Adrenal gland (tissue), 12 donors: ENCODE measurements around the gene COL15A1. TPM values are rescaled to one million over a fixed set of nuclear protein-coding genes. Genes with fewer than 3 reads are reported as not detected.

Experiments used
- DNase-seq, 7 donors: peaks; one replicate each; pipeline ENCODE4 v3.0.0-alpha.2; 2019 to 2020
- H3K27ac ChIP-seq, 5 donors: fragments of 200-600 bp; sonication (generic) in 4 of 5; 1 replicate in 3 of 5; 2 replicates in 2 of 5; pipeline versions ENCODE4 v1.5.1 to v1.8.0; 2016 to 2020; ENCODE audit warnings: mild to moderate bottlenecking in 1 of 5
- H3K27me3 ChIP-seq: fragments of 200-600 bp; 2 replicates; pipeline ENCODE4 v1.8.0; 2021
- H3K36me3 ChIP-seq, 2 donors: fragments of 200-600 bp; replicated peaks in 1 of 2; 1 replicate in 1 of 2; 2 replicates in 1 of 2; pipeline versions ENCODE4 v1.5.1 to v1.8.0; 2018 to 2022
- H3K4me1 ChIP-seq, 2 donors: fragments of 200-600 bp; replicated peaks in 1 of 2; 1 replicate in 1 of 2; 2 replicates in 1 of 2; pipeline versions ENCODE4 v1.5.1 to v1.8.0; 2018 to 2021
- H3K4me3 ChIP-seq, 4 donors: fragments of 200-600 bp; sonication (generic) in 3 of 4; one replicate each; pipeline ENCODE4 v1.5.1; 2016 to 2018
- H3K9me3 ChIP-seq, 3 donors: fragments of 200-600 bp; sonication (generic) in 1 of 3; replicated peaks in 1 of 3; 1 replicate in 2 of 3; 2 replicates in 1 of 3; pipeline versions ENCODE4 v1.5.1 to v1.8.0; 2016 to 2021
- CTCF ChIP-seq, 6 experiments: fragments of 450-650 bp in 4 of 6; fragments of 200-600 bp in 2 of 6; sonication (generic) in 1 of 6; IDR thresholded peaks; 1 replicate in 5 of 6; 2 replicates in 1 of 6; pipeline versions ENCODE4 v1.5.1 to v1.8.0; 2016 to 2021; ENCODE audit warnings: antibody characterized with exemption in 6 of 6, mild to moderate bottlenecking in 2 of 6, moderate library complexity in 1 of 6
- POLR2A ChIP-seq, 2 donors: fragments of 450-650 bp; IDR thresholded peaks; one replicate each; pipeline ENCODE4 v1.6.1; 2017; ENCODE audit warnings: antibody characterized with exemption in 2 of 2, mild to moderate bottlenecking in 2 of 2, moderate library complexity in 1 of 2
- WGBS, 4 donors: extraction: QIAGEN DNeasy Blood & Tissue Kit in 2 of 4; methylation state at CpG; one replicate each; pipeline versions ENCODE4 v1.1.5 to v1.1.7; 2013 to 2017; 5-methylcytosine and 5-hydroxymethylcytosine counted together
- intact Hi-C, 2 donors: fragments of 100-400 bp; cut with DNase I; formaldehyde crosslinking; loops; one replicate each; pipeline versions ENCODE4 v1.14.1 to v1.15.0; 2022 to 2023
- polyA plus RNA-seq, 3 donors: library from polyadenylated mRNA; stranded (reverse); fragments of 200-250 nt in 2 of 3; fragments of 350-450 nt in 1 of 3; fragmentation: Illumina TruSeq in 1 of 3; extraction: RNeasy Lipid Tissue Mini Kit (QIAGEN cat#74804) in 1 of 3; gene quantifications; one replicate each; pipeline ENCODE4 v1.2.3, GENCODE V29; 2013 to 2014
- total RNA-seq, 9 donors: library from RNA; depleted of rRNA in 4 of 9; stranded (reverse); fragments of >200 nt in 4 of 9; fragments of 120-200 nt in 1 of 9; fragmentation: NEBNext Ultra II Directional in 1 of 9; extraction: Animal tissue kit (Norgen Biotek cat#: 25700) in 1 of 9; gene quantifications; one replicate each; pipeline versions ENCODE4 v1.1.0 to v1.2.4, GENCODE V29; 2013 to 2023
- donor health status: healthy with polysubstance abuse.
- donor health status: Bipolar disorder and iron deficiency.
- donor health status: DM: yes; HTN: yes; CAD: no.
- donor health status: DM: no; HTN: no; CAD: no.
- donor health status: DM: no; HTN: no; CAD: no.
- donor health status: DM: yes; HTN: yes; CAD: no.

The COL15A1 gene
- total and polyA plus RNA-seq, 12 donors, result 34.8 to 320 (median 101) TPM

GRCh38 chr9:98921732-98922131, 22.0 kb upstream of the COL15A1 start:
- intact Hi-C loops, result no loop called here
- H3K27ac ChIP-seq, result no peak overlapping the region
- WGBS, 4 donors, result 50 to 67% (median 64%) methylated on average over 1 of the region's 1 CpG; no CpG with 5 or more reads in 1 of the 4 donors
- H3K9me3 ChIP-seq, result no peaks in the 10 kb centered on the region
- H3K4me3 ChIP-seq, result no peak overlapping the region
- DNase-seq, result peak in 2 of 7 donors; percentile 4 to 29
- H3K27me3 ChIP-seq, result no peaks in the 10 kb centered on the region
- no peaks in the 10 kb centered on the region for H3K36me3 ChIP-seq
- TF ChIP-seq CTCF (IDR thresholded peaks at IDR 0.05), result no peak
- TF ChIP-seq POLR2A (IDR thresholded peaks at IDR 0.05), result no peak
- peaks cover 17 to 42% of the 10 kb centered on the region in 2 donors for H3K4me1 ChIP-seq

GRCh38 chr9:98922721-98923435, 20.8 kb upstream of the COL15A1 start:
- peak in 1 of 7 donors; percentile 53 for DNase-seq
- Histone ChIP-seq H3K4me1 (peaks cover 7 to 35% of the 10 kb centered on the region in 2 donors), H3K36me3 (no peaks in the 10 kb centered on the region), H3K27me3 (no peaks in the 10 kb centered on the region), H3K27ac (peak overlapping the region in 3 of 5 donors; percentile 18 to 65 (median 24)), H3K4me3 (no peak overlapping the region), H3K9me3 (no peaks in the 10 kb centered on the region)
- TF ChIP-seq CTCF (IDR thresholded peaks at IDR 0.05) (no peak), POLR2A (IDR thresholded peaks at IDR 0.05) (no peak)
- intact Hi-C loops, result no loop called here
- WGBS, 4 donors, result 22 to 48% (median 39%) methylated on average over 2 to 4 of the region's 4 CpGs

- peak in 1 of 7 donors; percentile 31 for DNase-seq
- Histone ChIP-seq H3K27me3 (no peaks in the 10 kb centered on the region), H3K4me1 (peaks cover 0 to 30% of the 10 kb centered on the region in 2 donors), H3K27ac (peak overlapping the region in 2 of 5 donors; percentile 18 to 59), H3K36me3 (no peaks in the 10 kb centered on the region), H3K4me3 (no peak overlapping the region), H3K9me3 (no peaks in the 10 kb centered on the region)
- TF ChIP-seq POLR2A (IDR thresholded peaks at IDR 0.05), result no peak
- TF ChIP-seq CTCF (IDR thresholded peaks at IDR 0.05), result no peak
- 61 to 81% (median 73%) methylated on average over 5 of the region's 5 CpGs for WGBS, 4 donors
- intact Hi-C loops, result no loop called here
Measured at GRCh38 chr9:98923451-98924123, 20.1 kb upstream of the COL15A1 start.

GRCh38 chr9:98924946-98925820, 18.5 kb upstream of the COL15A1 start:
- no peak for DNase-seq
- Histone ChIP-seq H3K36me3 (no peaks in the 10 kb centered on the region), H3K27ac (peak overlapping the region in 2 of 5 donors; percentile 49 to 53), H3K4me3 (no peak overlapping the region), H3K4me1 (peaks cover 9 to 38% of the 10 kb centered on the region in 2 donors), H3K27me3 (no peaks in the 10 kb centered on the region), H3K9me3 (no peaks in the 10 kb centered on the region)
- TF ChIP-seq POLR2A (IDR thresholded peaks at IDR 0.05) (no peak), CTCF (IDR thresholded peaks at IDR 0.05) (no peak)
- intact Hi-C loops, result no loop called here
- 64 to 67% (median 65%) methylated on average over 9 to 15 of the region's 15 CpGs for WGBS, 4 donors
